Stimulated activated naive CD8-positive, alpha-beta T cell treated with anti-CD3 and anti-CD28 coated beads, Interleukin-15, Interleukin-2, amounts not matched to agents 100 U/mL and 50 U/mL, for 24 hours (primary cell): Measurements from ENCODE around the gene DGKH.
"Not testable (repeated sequence)": the region's sequence is repeated elsewhere in the genome, so short reads cannot be mapped to it uniquely, and the experiment has no call there.

Source experiments
- ATAC-seq: fragments of 150-1000 bp; cut with Tn5 transposase; one replicate; pipeline ENCODE4 v1.10.0; 2021
- DNase-seq: peaks from one replicate; pipeline ENCODE4 v3.0.0; 2021

Gene DGKH

GRCh38 chr13:42040730-42041010, 7.8 kb upstream of the DGKH start:
- no peak for ATAC-seq
- no peak for DNase-seq

GRCh38 chr13:42041011-42041683, 7.3 kb upstream of the DGKH start:
- DNase-seq (peak; percentile 54), ATAC-seq (peak; percentile 56)

GRCh38 chr13:42041684-42042035, 6.8 kb upstream of the DGKH start:
- ATAC-seq (no peak), DNase-seq (peak; percentile 12)

GRCh38 chr13:42043676-42044075, 4.8 kb upstream of the DGKH start:
- DNase-seq (no peak), ATAC-seq (no peak)

GRCh38 chr13:42046448-42046847, 2.0 kb upstream of the DGKH start:
- no peak for ATAC-seq
- no peak for DNase-seq

GRCh38 chr13:42047561-42048341, 697 bp upstream of the DGKH start:
- DNase-seq = peak; percentile 59

GRCh38 chr13:42048684-42049453, 421 bp downstream of the DGKH start:
- ATAC-seq (peak; percentile 68), DNase-seq (peak; percentile 76)

More at GRCh38 chr13:42047561-42048341, 697 bp upstream of the DGKH start:
- peak; percentile 37 for ATAC-seq

- DNase-seq = no peak
- ATAC-seq = peak; percentile 30
Measured at GRCh38 chr13:42049454-42049813, 986 bp downstream of the DGKH start.

- ATAC-seq (no peak), DNase-seq (no peak)
Measured at GRCh38 chr13:42054798-42055499, 6.5 kb downstream of the DGKH start.

GRCh38 chr13:42055500-42056085, 7.1 kb downstream of the DGKH start:
- DNase-seq = no peak
- peak; percentile 35 for ATAC-seq

- ATAC-seq = no peak
- no peak for DNase-seq
Measured at GRCh38 chr13:42056146-42056545, 7.7 kb downstream of the DGKH start.

- no peak for DNase-seq
- no peak for ATAC-seq
Measured at GRCh38 chr13:42056583-42056982, 8.1 kb downstream of the DGKH start.

- no peak for ATAC-seq
- no peak for DNase-seq
Measured at GRCh38 chr13:42057918-42058530, 9.6 kb downstream of the DGKH start.

- DNase-seq (no peak), ATAC-seq (no peak)
Measured at GRCh38 chr13:42061943-42062342, 13.5 kb downstream of the DGKH start.

GRCh38 chr13:42063105-42063504, 14.7 kb downstream of the DGKH start:
- DNase-seq = no peak
- ATAC-seq = no peak

- no peak for DNase-seq
- no peak for ATAC-seq
Measured at GRCh38 chr13:42064259-42064658, 15.8 kb downstream of the DGKH start.

- ATAC-seq (no peak), DNase-seq (no peak)
Measured at GRCh38 chr13:42064966-42065365, 16.5 kb downstream of the DGKH start.

GRCh38 chr13:42065414-42065813, 17.0 kb downstream of the DGKH start:
- DNase-seq = no peak
- no peak for ATAC-seq

- ATAC-seq (no peak), DNase-seq (no peak)
Measured at GRCh38 chr13:42066542-42066941, 18.1 kb downstream of the DGKH start.

GRCh38 chr13:42068886-42069285, 20.4 kb downstream of the DGKH start:
- no peak for ATAC-seq
- DNase-seq = no peak

GRCh38 chr13:42070599-42070998, 22.2 kb downstream of the DGKH start:
- DNase-seq, ATAC-seq: not testable (repeated sequence)

GRCh38 chr13:42071179-42071578, 22.7 kb downstream of the DGKH start:
- ATAC-seq, DNase-seq: not testable (repeated sequence)
